SK-N-SH (cell line): ENCODE data around the gene CLSTN2. TPM values are rescaled to one million over a fixed set of nuclear protein-coding genes. Genes with fewer than 3 reads are reported as not detected.

ENCODE experiments used
- CTCF ChIA-PET: fragments of 300-600, 350-600 bp; formaldehyde crosslinking; extraction: SDS; loops from one replicate; lab custom pipeline; 2021; lab: Yijun Ruan, JAX
- POLR2A ChIA-PET: fragments of 350-600 bp; sonication (Branson Sonifier 250); formaldehyde crosslinking; extraction: SDS; loops from one replicate; lab custom pipeline; 2020; ENCODE audit warnings: antibody characterized with exemption, inconsistent platforms; lab: Yijun Ruan, JAX
- DNase-seq: peaks from one replicate; pipeline ENCODE4 v3.0.0; 2012
- H2AFZ ChIP-seq: fragments of 200-600 bp; sonication (generic); 2 replicates; pipeline ENCODE4 v1.8.1; 2016; ENCODE audit warnings: antibody characterized with exemption, mild to moderate bottlenecking, low read depth
- H3F3A ChIP-seq: fragments of 200-600 bp; sonication (generic); replicated peaks from 2 replicates; pipeline ENCODE3; 2016; ENCODE audit warnings: antibody characterized with exemption, mild to moderate bottlenecking; ENCODE audit not compliant: insufficient read depth
- H3K27ac ChIP-seq, 2 experiments: fragments of 200-500 bp in 1 of 2; fragments of 200-600 bp in 1 of 2; sonication (Bioruptor generic) in 1 of 2; sonication (generic), shearing (Covaris generic) in 1 of 2; 2 replicates each; pipeline versions ENCODE4 v1.5.1 to v1.6.1; 2014 to 2016; ENCODE audit warnings: low read depth in 2 of 2, inconsistent platforms in 1 of 2, low read length in 1 of 2, mild to moderate bottlenecking in 1 of 2, mixed read lengths in 1 of 2
- H3K27me3 ChIP-seq: fragments of 200-600 bp; sonication (generic), shearing (Covaris generic); 2 replicates; pipeline ENCODE4 v1.6.1; 2016; ENCODE audit warnings: mixed run types; ENCODE audit not compliant: insufficient read depth
- H3K36me3 ChIP-seq, 2 experiments: fragments of 200-500 bp in 1 of 2; fragments of 200-600 bp in 1 of 2; sonication (Bioruptor generic) in 1 of 2; sonication (generic) in 1 of 2; replicated peaks in 1 of 2; 2 replicates each; pipeline versions ENCODE3 to v1.5.1; 2014 to 2016; ENCODE audit warnings: low read length in 1 of 2, mild to moderate bottlenecking in 1 of 2; ENCODE audit not compliant: insufficient read depth in 2 of 2, control insufficient read depth in 1 of 2
- H3K4me1 ChIP-seq, 2 experiments: fragments of 200-500 bp in 1 of 2; fragments of 200-600 bp in 1 of 2; sonication (Bioruptor generic) in 1 of 2; sonication (generic), shearing (Covaris generic) in 1 of 2; 2 replicates each; pipeline versions ENCODE4 v1.5.1 to v1.6.1; 2014 to 2016; ENCODE audit warnings: low read depth in 1 of 2, low read length in 1 of 2, mixed run types in 1 of 2; ENCODE audit not compliant: insufficient read depth in 2 of 2, control insufficient read depth in 1 of 2
- H3K4me2 ChIP-seq: fragments of 200-600 bp; sonication (generic), shearing (Covaris generic); 2 replicates; pipeline ENCODE4 v1.6.1; 2017; ENCODE audit warnings: mixed run types
- H3K4me3 ChIP-seq, 2 experiments: fragments of 200-500 bp in 1 of 2; fragments of 200-600 bp in 1 of 2; sonication (Bioruptor generic) in 1 of 2; sonication (generic), shearing (Covaris generic) in 1 of 2; 2 replicates each; pipeline versions ENCODE4 v1.5.1 to v1.8.1; 2014 to 2016; ENCODE audit warnings: low read depth in 2 of 2, inconsistent platforms in 1 of 2, low read length in 1 of 2, mild to moderate bottlenecking in 1 of 2, mixed read lengths in 1 of 2, moderate library complexity in 1 of 2
- H3K79me2 ChIP-seq: fragments of 200-600 bp; sonication (generic); 2 replicates; pipeline ENCODE4 v1.8.1; 2017; ENCODE audit warnings: mild to moderate bottlenecking; ENCODE audit not compliant: insufficient read depth
- H3K9ac ChIP-seq: fragments of 200-600 bp; sonication (generic); 2 replicates; pipeline ENCODE4 v1.6.1; 2017; ENCODE audit warnings: mixed run types
- H3K9me2 ChIP-seq: fragments of 200-600 bp; sonication (generic); 2 replicates; pipeline ENCODE4 v1.6.1; 2017; ENCODE audit warnings: mixed run types
- H3K9me3 ChIP-seq: fragments of 200-600 bp; sonication (generic); 2 replicates; pipeline ENCODE4 v1.6.1; 2017; ENCODE audit warnings: mixed run types, mild to moderate bottlenecking, moderate library complexity
- H4K20me1 ChIP-seq: fragments of 200-600 bp; sonication (generic); 2 replicates; pipeline ENCODE4 v1.6.1; 2017; ENCODE audit warnings: mild to moderate bottlenecking, mixed run types; ENCODE audit not compliant: insufficient read depth
- ELF1 ChIP-seq: IDR thresholded peaks from 2 replicates; pipeline ENCODE4 v1.4.0; 2012
- EP300 ChIP-seq, 2 experiments: IDR thresholded peaks; 2 replicates each; pipeline versions ENCODE4 v1.4.0 to v1.6.1; 2012; ENCODE audit warnings: borderline replicate concordance in 1 of 2, low read depth in 1 of 2, low read length in 1 of 2
- GATA2 ChIP-seq: sonication (generic); formaldehyde crosslinking; IDR thresholded peaks from 2 replicates; pipeline ENCODE4 v1.5.0; 2020; ENCODE audit warnings: mild to moderate bottlenecking, missing genetic modification reagents
- MXI1 ChIP-seq: IDR thresholded peaks from 2 replicates; pipeline ENCODE4 v1.6.1; 2012; ENCODE audit warnings: mild to moderate bottlenecking, low read depth, low read length, improper control_type of control experiment
- NFIC ChIP-seq: IDR thresholded peaks from 2 replicates; pipeline ENCODE4 v1.4.0; 2012; ENCODE audit warnings: borderline replicate concordance
- NRF1 ChIP-seq: IDR thresholded peaks from 2 replicates; pipeline ENCODE4 v1.6.1; 2012; ENCODE audit warnings: low read depth, mild to moderate bottlenecking, low read length
- POLR2AphosphoS5 ChIP-seq: IDR thresholded peaks from 2 replicates; pipeline ENCODE4 v1.6.1; 2012; ENCODE audit warnings: low read depth, low read length
- SMC3 ChIP-seq: IDR thresholded peaks from 2 replicates; pipeline ENCODE4 v1.6.1; 2012; ENCODE audit warnings: low read depth, low read length, improper control_type of control experiment
- YY1 ChIP-seq: IDR thresholded peaks from 2 replicates; pipeline ENCODE4 v1.4.0; 2012; ENCODE audit warnings: low read depth, mild to moderate bottlenecking
- WGBS: methylation state at CpG from one replicate; pipeline ENCODE4 v1.1.6; 2017; ENCODE audit warnings: low lambda C conversion rate; 5-methylcytosine and 5-hydroxymethylcytosine counted together
- polyA plus RNA-seq, 3 experiments: library from polyadenylated mRNA; depleted of rRNA; stranded (reverse); fragments of >200 nt; gene quantifications; 2 replicates each; pipeline ENCODE4 v1.2.3, GENCODE V29; 2012
- TF ChIP-seq, protein P1 (sequence below): IDR thresholded peaks from 2 replicates; pipeline ENCODE4 v1.4.0; 2012; ENCODE audit warnings: low read depth
- TF ChIP-seq, protein P2 (sequence below): IDR thresholded peaks from 2 replicates; pipeline ENCODE4; 2012
- TF ChIP-seq, protein P3 (sequence below): IDR thresholded peaks from 2 replicates; pipeline ENCODE4 v1.4.0; 2012; ENCODE audit warnings: low read depth, borderline replicate concordance
- TF ChIP-seq, protein P4 (sequence below): fragments of 150-350 bp; IDR thresholded peaks from 2 replicates; pipeline ENCODE4 v1.6.1; 2016; ENCODE audit warnings: mild to moderate bottlenecking, low read depth, low read length
- TF ChIP-seq, protein P5 (sequence below): IDR thresholded peaks from 2 replicates; pipeline ENCODE4 v1.6.1; 2012; ENCODE audit warnings: mild to moderate bottlenecking, low read depth, low read length, moderate library complexity

CLSTN2 gene
- polyA plus RNA-seq, 1 of the 3 experiments (the other 2 are of a cell fraction) = 0.02 TPM

DNA sequence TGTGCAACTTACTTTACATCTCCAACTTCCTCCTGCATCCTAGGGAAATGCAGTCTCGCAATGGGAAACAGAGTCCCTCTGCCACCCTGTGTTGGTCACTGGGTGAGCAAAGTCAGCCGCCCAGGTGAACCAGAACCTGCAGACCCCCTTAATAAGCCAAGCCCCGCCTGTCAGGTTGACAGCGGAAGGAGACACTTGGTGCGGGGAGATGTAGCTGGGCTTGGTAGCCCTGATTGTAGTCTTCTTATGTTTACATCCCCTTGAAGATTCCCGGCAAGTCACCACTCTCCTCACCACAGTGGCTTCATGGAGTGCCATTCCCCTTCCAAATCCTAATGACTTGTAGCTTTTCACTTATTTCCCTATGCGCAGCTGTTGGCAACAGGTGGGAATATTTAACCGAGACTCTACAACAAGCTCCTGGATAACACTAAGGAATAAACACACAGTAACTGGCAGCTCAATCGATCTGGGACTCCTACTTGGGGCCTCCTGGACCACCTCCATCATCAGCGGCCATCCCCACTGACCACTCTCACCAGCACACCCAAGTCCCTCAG, 17.7 kb upstream of the CLSTN2 start (continued):
- TF ChIP-seq NRF1 (no peak), MXI1 (no peak), NFIC (no peak)
- TF ChIP-seq, protein P1, sequence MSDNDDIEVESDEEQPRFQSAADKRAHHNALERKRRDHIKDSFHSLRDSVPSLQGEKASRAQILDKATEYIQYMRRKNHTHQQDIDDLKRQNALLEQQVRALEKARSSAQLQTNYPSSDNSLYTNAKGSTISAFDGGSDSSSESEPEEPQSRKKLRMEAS = no peak

DNA sequence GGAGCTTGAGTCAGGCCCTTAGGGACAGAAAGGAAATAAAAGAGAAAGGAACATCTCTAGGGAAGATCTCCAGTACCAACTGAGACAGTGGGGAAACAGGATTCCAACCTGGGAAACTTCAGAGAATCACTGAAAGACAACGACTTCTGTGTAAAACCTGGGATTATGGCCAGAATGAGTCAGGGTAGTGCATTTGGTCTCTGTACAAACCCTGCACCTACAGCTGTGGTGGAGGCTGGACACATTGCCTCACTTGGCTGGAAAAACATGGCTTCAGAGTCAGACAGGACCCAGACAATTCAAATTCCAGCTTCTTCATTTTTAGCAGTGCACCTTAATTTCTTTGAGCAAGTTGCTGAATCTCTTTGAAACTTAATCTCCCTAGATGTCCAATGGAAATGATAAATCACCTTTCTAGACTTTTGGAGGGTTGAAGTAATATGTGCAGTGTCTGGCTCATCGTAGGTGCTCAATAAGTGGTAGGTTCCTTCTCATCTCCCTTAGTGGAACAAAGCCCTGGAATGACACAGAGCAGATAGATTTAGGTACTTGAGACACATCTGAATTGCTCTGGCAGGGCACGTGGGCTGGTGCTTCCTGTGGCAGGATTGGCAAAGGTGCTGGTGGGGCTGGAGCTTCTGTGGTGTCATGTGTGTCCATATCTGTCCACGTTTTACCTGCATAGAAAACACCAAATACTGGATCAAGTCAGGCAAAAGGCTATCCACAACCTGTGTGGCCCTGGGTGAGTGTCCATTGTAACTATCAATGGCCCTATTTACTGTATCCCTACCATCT, 6.1 kb upstream of the CLSTN2 start:
- Histone ChIP-seq H4K20me1 (no peaks in the 10 kb centered on the region), H3K4me2 (no peak overlapping the region), H3K4me3 (no peak overlapping the region), H3K9ac (no peak overlapping the region), H3K9me2 (no peaks in the 10 kb centered on the region), H3K79me2 (no peaks in the 10 kb centered on the region), H3K4me1 (no peaks in the 10 kb centered on the region; a peak in 1 of 4 replicates), H3K9me3 (no peaks in the 10 kb centered on the region), H3K36me3 (no peaks in the 10 kb centered on the region), H3F3A (no peaks in the 10 kb centered on the region), H3K27me3 (no peaks in the 10 kb centered on the region), H3K27ac (no peak overlapping the region), H2AFZ (no peak overlapping the region)
- 10% methylated on average over 4 of the region's 4 CpGs for WGBS
- ChIA-PET CTCF (interaction anchor here (0.8 to 1.8 kb wide), 4 partner anchors 9 to 501 kb away, joined by 3 to 4 read pairs (median 4); no protein-coding TSS in a partner anchor), POLR2A (no interaction called here)
- TF ChIP-seq, protein P2, sequence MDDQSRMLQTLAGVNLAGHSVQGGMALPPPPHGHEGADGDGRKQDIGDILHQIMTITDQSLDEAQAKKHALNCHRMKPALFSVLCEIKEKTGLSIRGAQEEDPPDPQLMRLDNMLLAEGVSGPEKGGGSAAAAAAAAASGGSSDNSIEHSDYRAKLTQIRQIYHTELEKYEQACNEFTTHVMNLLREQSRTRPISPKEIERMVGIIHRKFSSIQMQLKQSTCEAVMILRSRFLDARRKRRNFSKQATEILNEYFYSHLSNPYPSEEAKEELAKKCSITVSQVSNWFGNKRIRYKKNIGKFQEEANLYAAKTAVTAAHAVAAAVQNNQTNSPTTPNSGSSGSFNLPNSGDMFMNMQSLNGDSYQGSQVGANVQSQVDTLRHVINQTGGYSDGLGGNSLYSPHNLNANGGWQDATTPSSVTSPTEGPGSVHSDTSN = no peak
- TF ChIP-seq SMC3 (no peak), GATA2 (CRISPR knock-in tag) (no peak), POLR2AphosphoS5 (no peak), YY1 (no peak)
- no peak for DNase-seq

DNA sequence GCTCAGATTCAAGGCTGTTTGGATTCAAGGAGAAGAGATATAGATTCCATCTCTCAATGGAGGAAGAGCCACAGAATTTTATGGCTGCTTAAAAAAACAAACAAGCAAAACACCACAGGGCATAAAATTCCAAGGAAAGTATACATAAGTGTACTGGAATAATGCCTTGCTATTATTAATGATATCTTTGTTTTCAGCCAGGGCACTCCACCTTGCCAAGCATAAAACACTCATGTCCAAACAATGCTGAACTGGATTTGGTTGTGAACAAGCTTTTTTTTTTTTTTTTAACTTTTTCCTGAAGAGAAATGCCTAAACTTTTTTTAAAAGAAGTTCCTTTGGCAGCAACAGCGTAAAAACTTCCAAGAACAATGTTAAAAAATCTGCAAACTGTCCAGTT, 4.8 kb upstream of the CLSTN2 start:
- CTCF ChIA-PET = interaction anchor here (1.6 to 1.8 kb wide), 2 partner anchors 366 to 368 kb away, joined by 4 to 5 read pairs; no protein-coding TSS in a partner anchor

More for the DNA sequence above, 4.8 kb upstream of the CLSTN2 start:
- Histone ChIP-seq H3K36me3 (no peaks in the 10 kb centered on the region), H3F3A (no peaks in the 10 kb centered on the region), H3K9me2 (no peaks in the 10 kb centered on the region), H3K9ac (no peak overlapping the region), H4K20me1 (no peaks in the 10 kb centered on the region), H3K27me3 (0 out of 2 replicates have a peak, but pooled peaks cover 5% of the 10 kb centered on the region), H3K4me3 (no peak overlapping the region), H3K4me1 (peaks cover 0 to 5% of the 10 kb centered on the region in 2 experiments; a peak in 2 of 4 replicates), H3K9me3 (no peaks in the 10 kb centered on the region), H3K79me2 (no peaks in the 10 kb centered on the region), H2AFZ (no peak overlapping the region), H3K27ac (no peak overlapping the region), H3K4me2 (no peak overlapping the region)
- POLR2A ChIA-PET = no interaction called here
- DNase-seq = no peak
- 11% methylated on average over 1 of the region's 1 CpG for whole genome bisulfite sequencing
- TF ChIP-seq, protein P3, sequence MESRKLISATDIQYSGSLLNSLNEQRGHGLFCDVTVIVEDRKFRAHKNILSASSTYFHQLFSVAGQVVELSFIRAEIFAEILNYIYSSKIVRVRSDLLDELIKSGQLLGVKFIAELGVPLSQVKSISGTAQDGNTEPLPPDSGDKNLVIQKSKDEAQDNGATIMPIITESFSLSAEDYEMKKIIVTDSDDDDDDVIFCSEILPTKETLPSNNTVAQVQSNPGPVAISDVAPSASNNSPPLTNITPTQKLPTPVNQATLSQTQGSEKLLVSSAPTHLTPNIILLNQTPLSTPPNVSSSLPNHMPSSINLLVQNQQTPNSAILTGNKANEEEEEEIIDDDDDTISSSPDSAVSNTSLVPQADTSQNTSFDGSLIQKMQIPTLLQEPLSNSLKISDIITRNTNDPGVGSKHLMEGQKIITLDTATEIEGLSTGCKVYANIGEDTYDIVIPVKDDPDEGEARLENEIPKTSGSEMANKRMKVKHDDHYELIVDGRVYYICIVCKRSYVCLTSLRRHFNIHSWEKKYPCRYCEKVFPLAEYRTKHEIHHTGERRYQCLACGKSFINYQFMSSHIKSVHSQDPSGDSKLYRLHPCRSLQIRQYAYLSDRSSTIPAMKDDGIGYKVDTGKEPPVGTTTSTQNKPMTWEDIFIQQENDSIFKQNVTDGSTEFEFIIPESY = no peak
- TF ChIP-seq, protein P4, sequence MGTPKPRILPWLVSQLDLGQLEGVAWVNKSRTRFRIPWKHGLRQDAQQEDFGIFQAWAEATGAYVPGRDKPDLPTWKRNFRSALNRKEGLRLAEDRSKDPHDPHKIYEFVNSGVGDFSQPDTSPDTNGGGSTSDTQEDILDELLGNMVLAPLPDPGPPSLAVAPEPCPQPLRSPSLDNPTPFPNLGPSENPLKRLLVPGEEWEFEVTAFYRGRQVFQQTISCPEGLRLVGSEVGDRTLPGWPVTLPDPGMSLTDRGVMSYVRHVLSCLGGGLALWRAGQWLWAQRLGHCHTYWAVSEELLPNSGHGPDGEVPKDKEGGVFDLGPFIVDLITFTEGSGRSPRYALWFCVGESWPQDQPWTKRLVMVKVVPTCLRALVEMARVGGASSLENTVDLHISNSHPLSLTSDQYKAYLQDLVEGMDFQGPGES = no peak
- TF ChIP-seq SMC3 (no peak), EP300 (IDR thresholded peaks at IDR 0.05; ENCODE audit: borderline replicate concordance in 1 of 2, low read depth in 1 of 2, low read length in 1 of 2) (no peak), ELF1 (no peak), NRF1 (no peak)
- TF ChIP-seq, protein P5, sequence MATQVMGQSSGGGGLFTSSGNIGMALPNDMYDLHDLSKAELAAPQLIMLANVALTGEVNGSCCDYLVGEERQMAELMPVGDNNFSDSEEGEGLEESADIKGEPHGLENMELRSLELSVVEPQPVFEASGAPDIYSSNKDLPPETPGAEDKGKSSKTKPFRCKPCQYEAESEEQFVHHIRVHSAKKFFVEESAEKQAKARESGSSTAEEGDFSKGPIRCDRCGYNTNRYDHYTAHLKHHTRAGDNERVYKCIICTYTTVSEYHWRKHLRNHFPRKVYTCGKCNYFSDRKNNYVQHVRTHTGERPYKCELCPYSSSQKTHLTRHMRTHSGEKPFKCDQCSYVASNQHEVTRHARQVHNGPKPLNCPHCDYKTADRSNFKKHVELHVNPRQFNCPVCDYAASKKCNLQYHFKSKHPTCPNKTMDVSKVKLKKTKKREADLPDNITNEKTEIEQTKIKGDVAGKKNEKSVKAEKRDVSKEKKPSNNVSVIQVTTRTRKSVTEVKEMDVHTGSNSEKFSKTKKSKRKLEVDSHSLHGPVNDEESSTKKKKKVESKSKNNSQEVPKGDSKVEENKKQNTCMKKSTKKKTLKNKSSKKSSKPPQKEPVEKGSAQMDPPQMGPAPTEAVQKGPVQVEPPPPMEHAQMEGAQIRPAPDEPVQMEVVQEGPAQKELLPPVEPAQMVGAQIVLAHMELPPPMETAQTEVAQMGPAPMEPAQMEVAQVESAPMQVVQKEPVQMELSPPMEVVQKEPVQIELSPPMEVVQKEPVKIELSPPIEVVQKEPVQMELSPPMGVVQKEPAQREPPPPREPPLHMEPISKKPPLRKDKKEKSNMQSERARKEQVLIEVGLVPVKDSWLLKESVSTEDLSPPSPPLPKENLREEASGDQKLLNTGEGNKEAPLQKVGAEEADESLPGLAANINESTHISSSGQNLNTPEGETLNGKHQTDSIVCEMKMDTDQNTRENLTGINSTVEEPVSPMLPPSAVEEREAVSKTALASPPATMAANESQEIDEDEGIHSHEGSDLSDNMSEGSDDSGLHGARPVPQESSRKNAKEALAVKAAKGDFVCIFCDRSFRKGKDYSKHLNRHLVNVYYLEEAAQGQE = no peak
